H9 (cell line): ENCODE measurements around the gene VEGFA. TPM values are rescaled to one million over a fixed set of nuclear protein-coding genes. Genes with fewer than 3 reads are reported as not detected.

Experiments
- DNase-seq: peaks from one replicate; pipeline ENCODE4 v3.0.0-alpha.2; 2017
- H2AFZ ChIP-seq: one replicate; pipeline ENCODE4 v1.6.1; 2013; ENCODE audit warnings: mild to moderate bottlenecking, low read length, control low read depth, moderate library complexity
- H2AK5ac ChIP-seq: 2 replicates; pipeline ENCODE4 v1.6.1; 2013; ENCODE audit warnings: low read length, control low read depth, mixed read lengths; ENCODE audit not compliant: insufficient read length
- H2BK120ac ChIP-seq: one replicate; pipeline ENCODE4 v1.6.1; 2013; ENCODE audit warnings: low read depth, mild to moderate bottlenecking, low read length, control low read depth, inconsistent platforms; ENCODE audit not compliant: poor library complexity, severe bottlenecking
- H2BK12ac ChIP-seq: 2 replicates; pipeline ENCODE4 v1.6.1; 2013; ENCODE audit warnings: low read length, control low read depth, mixed read lengths, low read depth; ENCODE audit not compliant: insufficient read length
- H2BK15ac ChIP-seq: 2 replicates; pipeline ENCODE4 v1.6.1; 2013; ENCODE audit warnings: low read depth, low read length, control low read depth
- H2BK20ac ChIP-seq: one replicate; pipeline ENCODE4 v1.6.1; 2013; ENCODE audit warnings: low read depth, mild to moderate bottlenecking, low read length, control low read depth, inconsistent platforms; ENCODE audit not compliant: poor library complexity, severe bottlenecking
- H2BK5ac ChIP-seq: 2 replicates; pipeline ENCODE4 v1.6.1; 2013; ENCODE audit warnings: low read length, control low read depth, mixed read lengths; ENCODE audit not compliant: insufficient read length
- H3K14ac ChIP-seq: 2 replicates; pipeline ENCODE4 v1.6.1; 2013; ENCODE audit warnings: low read length, control low read depth; ENCODE audit not compliant: insufficient read depth
- H3K18ac ChIP-seq: 2 replicates; pipeline ENCODE4 v1.6.1; 2013; ENCODE audit warnings: low read depth, mild to moderate bottlenecking, mixed read lengths, low read length, control low read depth; ENCODE audit not compliant: insufficient read length
- H3K23ac ChIP-seq: 2 replicates; pipeline ENCODE4 v1.6.1; 2013; ENCODE audit warnings: low read length, control low read depth, mixed read lengths, low read depth; ENCODE audit not compliant: insufficient read length
- H3K23me2 ChIP-seq: 2 replicates; pipeline ENCODE4 v1.6.1; 2013; ENCODE audit warnings: low read depth, mild to moderate bottlenecking, mixed read lengths, low read length, control low read depth; ENCODE audit not compliant: insufficient read length, poor library complexity, severe bottlenecking
- H3K27ac ChIP-seq: 2 replicates; pipeline ENCODE4 v1.5.1; 2013; ENCODE audit warnings: low read length, control low read depth, mixed read lengths, low read depth; ENCODE audit not compliant: insufficient read length
- H3K27me3 ChIP-seq: 2 replicates; pipeline ENCODE4 v1.6.1; 2013; ENCODE audit warnings: low read length, control low read depth, inconsistent platforms; ENCODE audit not compliant: insufficient read depth
- H3K4ac ChIP-seq: 2 replicates; pipeline ENCODE4 v1.6.1; 2013; ENCODE audit warnings: low read depth, mild to moderate bottlenecking, control low read depth, inconsistent platforms, low read length, moderate library complexity
- H3K4me1 ChIP-seq: 2 replicates; pipeline ENCODE4 v1.6.1; 2013; ENCODE audit warnings: low read length, control low read depth, inconsistent platforms; ENCODE audit not compliant: insufficient read depth
- H3K4me2 ChIP-seq: 2 replicates; pipeline ENCODE4 v1.6.1; 2013; ENCODE audit warnings: low read length, control low read depth, mixed read lengths; ENCODE audit not compliant: insufficient read length, insufficient read depth
- H3K56ac ChIP-seq: 2 replicates; pipeline ENCODE4 v1.6.1; 2013; ENCODE audit warnings: low read depth, mild to moderate bottlenecking, mixed read lengths, low read length, control low read depth; ENCODE audit not compliant: insufficient read length
- H3K79me1 ChIP-seq: 2 replicates; pipeline ENCODE4 v1.6.1; 2013; ENCODE audit warnings: low read depth, mild to moderate bottlenecking, moderate library complexity, low read length, control low read depth, inconsistent platforms; ENCODE audit not compliant: insufficient read depth, poor library complexity, severe bottlenecking
- H3K79me2 ChIP-seq: 2 replicates; pipeline ENCODE4 v1.6.1; 2013; ENCODE audit warnings: low read length, control low read depth, inconsistent platforms; ENCODE audit not compliant: insufficient read depth
- H3K9ac ChIP-seq: 2 replicates; pipeline ENCODE4 v1.6.1; 2013; ENCODE audit warnings: low read length, control low read depth, mixed read lengths; ENCODE audit not compliant: insufficient read length; ENCODE audit errors: extremely low read depth
- H3K9me3 ChIP-seq: one replicate; pipeline ENCODE4 v1.6.1; 2013; ENCODE audit warnings: low read depth, low read length, inconsistent platforms; ENCODE audit not compliant: control insufficient read depth
- H3T11ph ChIP-seq: one replicate; pipeline ENCODE4 v1.6.1; 2013; ENCODE audit warnings: mild to moderate bottlenecking, low read length, control low read depth, inconsistent platforms
- H4K20me1 ChIP-seq: one replicate; pipeline ENCODE4 v1.6.1; 2013; ENCODE audit not compliant: control insufficient read depth, insufficient read length, insufficient read depth
- H4K5ac ChIP-seq: 2 replicates; pipeline ENCODE4 v1.6.1; 2013; ENCODE audit warnings: low read depth, mild to moderate bottlenecking, mixed read lengths, low read length, control low read depth; ENCODE audit not compliant: insufficient read length
- H4K8ac ChIP-seq: replicated peaks from 2 replicates; pipeline ENCODE4 v1.6.1; 2013; ENCODE audit warnings: low read length, control low read depth, mixed read lengths, low read depth; ENCODE audit not compliant: insufficient read length
- H4K91ac ChIP-seq: 2 replicates; pipeline ENCODE4 v1.6.1; 2013; ENCODE audit warnings: low read depth, mild to moderate bottlenecking, moderate library complexity, mixed read lengths, low read length, control low read depth; ENCODE audit not compliant: insufficient read length
- H3K27ac Mint-ChIP-seq, 3 experiments: 2 replicates in 2 of 3; 3 replicates in 1 of 3; pipeline ENCODE4 v1.8.0; 2020 to 2021; ENCODE audit warnings: mixed read lengths in 3 of 3, mild to moderate bottlenecking in 1 of 3, moderate library complexity in 1 of 3
- H3K27me3 Mint-ChIP-seq: 2 replicates; pipeline ENCODE4 v1.8.0; 2021; ENCODE audit warnings: low read depth, mild to moderate bottlenecking, moderate library complexity, mixed read lengths
- H3K36me3 Mint-ChIP-seq, 3 experiments: 2 replicates in 2 of 3; 3 replicates in 1 of 3; pipeline ENCODE4 v1.8.0; 2020 to 2021; ENCODE audit warnings: low read depth in 3 of 3, mixed read lengths in 3 of 3; ENCODE audit not compliant: insufficient read depth in 1 of 3
- H3K4me1 Mint-ChIP-seq, 2 experiments: 2 replicates each; pipeline ENCODE4 v1.8.0; 2020; ENCODE audit warnings: mixed read lengths in 2 of 2
- H3K4me3 Mint-ChIP-seq, 2 experiments: 2 replicates in 1 of 2; 3 replicates in 1 of 2; pipeline ENCODE4 v1.8.0; 2020 to 2021; ENCODE audit warnings: mild to moderate bottlenecking in 2 of 2, mixed read lengths in 2 of 2, moderate library complexity in 1 of 2
- H3K9me3 Mint-ChIP-seq, 2 experiments: 2 replicates in 1 of 2; 3 replicates in 1 of 2; pipeline ENCODE4 v1.8.0; 2020; ENCODE audit warnings: mild to moderate bottlenecking in 2 of 2, mixed read lengths in 2 of 2, moderate library complexity in 1 of 2
- WGBS: extraction: QIAGEN DNeasy Blood & Tissue Kit; methylation state at CpG from one replicate; pipeline ENCODE4 v1.1.7; 2013; ENCODE audit warnings: missing lambda C conversion rate, low lambda C conversion rate, mixed read lengths; ENCODE audit not compliant: insufficient read length; ENCODE audit errors: extremely low coverage; 5-methylcytosine and 5-hydroxymethylcytosine counted together
- total RNA-seq: library from RNA; stranded (reverse); gene quantifications from 2 replicates; pipeline ENCODE4 v1.2.1, GENCODE V29; 2021
- TF ChIP-seq, protein P1 (sequence below): fragments of 200-600 bp; sonication (generic); conservative IDR thresholded peaks from 3 replicates; pipeline ENCODE4 v1.8.0; 2021; ENCODE audit warnings: antibody characterized with exemption, mild to moderate bottlenecking

Gene VEGFA
- total RNA-seq, 1 experiment from 2014 or later, result 47.9 TPM

DNA sequence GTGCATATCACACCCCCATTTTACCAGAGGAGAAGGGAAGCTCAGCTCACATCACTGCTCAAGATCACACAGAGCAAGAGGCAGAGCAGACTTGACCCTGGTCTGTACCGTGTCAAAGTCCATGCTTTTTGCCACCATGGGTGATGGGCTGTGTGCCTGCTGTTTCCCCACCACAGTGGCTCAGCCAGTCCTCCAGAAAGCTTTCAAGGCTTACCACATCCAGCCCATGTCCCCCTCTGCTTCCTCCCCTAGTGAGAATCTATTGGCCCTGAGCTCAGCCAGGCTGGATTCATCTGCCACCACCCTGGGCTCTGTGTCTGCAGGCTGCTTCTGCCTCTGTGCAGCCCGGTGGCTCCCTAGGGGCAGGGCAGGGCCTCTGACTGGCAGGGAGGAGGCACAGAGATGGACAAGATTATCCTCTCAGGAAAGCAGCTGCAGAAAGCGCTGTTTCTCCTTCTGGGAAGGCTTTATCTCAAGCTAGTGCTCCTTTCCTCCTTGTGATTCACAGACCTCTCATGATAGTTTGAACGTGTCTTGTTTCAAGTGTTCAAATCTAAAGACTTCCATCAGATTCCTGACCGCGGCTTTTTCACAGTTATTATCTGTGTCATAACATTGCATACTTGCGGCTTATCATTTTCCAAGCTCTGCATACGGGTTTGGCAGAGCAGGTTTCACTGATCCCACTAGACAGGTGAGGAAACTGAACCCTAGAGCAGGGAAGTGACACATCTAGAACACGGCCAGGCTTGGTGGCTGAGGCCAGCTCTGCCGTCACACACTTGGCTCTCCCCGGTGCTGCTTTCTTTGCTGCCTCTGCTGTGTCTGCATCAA is 37.4 kb downstream of the VEGFA start:
- Mint-ChIP-seq H3K4me3 (no peak overlapping the region), H3K4me1 (peaks cover 5 to 8% of the 10 kb centered on the region in 2 experiments), H3K9me3 (no peaks in the 10 kb centered on the region), H3K27ac (no peak overlapping the region; a peak in 2 of 7 replicates), H3K36me3 (no peaks in the 10 kb centered on the region), H3K27me3 (no peaks in the 10 kb centered on the region; the same call in 1 of the 2 replicates)
- Histone ChIP-seq H2BK12ac (no peak overlapping the region), H2BK15ac (no peak overlapping the region), H3K4me2 (no peak overlapping the region), H3K18ac (no peak overlapping the region), H2AFZ (no peak overlapping the region), H3K9ac (no peak overlapping the region), H4K5ac (no peak overlapping the region), H2BK5ac (no peak overlapping the region), H2BK120ac (no peak overlapping the region), H4K20me1 (no peaks in the 10 kb centered on the region), H4K8ac (no peak overlapping the region), H3K56ac (no peak overlapping the region), H4K91ac (no peak overlapping the region), H3K27ac (no peak overlapping the region), H3K79me2 (no peaks in the 10 kb centered on the region), H2BK20ac (no peak overlapping the region), H3K9me3 (no peaks in the 10 kb centered on the region), H3K27me3 (0 out of 2 replicates have a peak, but pooled peaks cover 2% of the 10 kb centered on the region), H3K23ac (no peak overlapping the region), H3K4me1 (no peaks in the 10 kb centered on the region), H3T11ph (no peak overlapping the region), H3K4ac (no peak overlapping the region), H3K79me1 (no peaks in the 10 kb centered on the region), H3K23me2 (no peaks in the 10 kb centered on the region), H3K14ac (no peak overlapping the region), H2AK5ac (no peak overlapping the region)
- no CpG with 5 or more reads among the region's 11 CpGs for WGBS
- DNase-seq, result no peak
- TF ChIP-seq, protein P1, sequence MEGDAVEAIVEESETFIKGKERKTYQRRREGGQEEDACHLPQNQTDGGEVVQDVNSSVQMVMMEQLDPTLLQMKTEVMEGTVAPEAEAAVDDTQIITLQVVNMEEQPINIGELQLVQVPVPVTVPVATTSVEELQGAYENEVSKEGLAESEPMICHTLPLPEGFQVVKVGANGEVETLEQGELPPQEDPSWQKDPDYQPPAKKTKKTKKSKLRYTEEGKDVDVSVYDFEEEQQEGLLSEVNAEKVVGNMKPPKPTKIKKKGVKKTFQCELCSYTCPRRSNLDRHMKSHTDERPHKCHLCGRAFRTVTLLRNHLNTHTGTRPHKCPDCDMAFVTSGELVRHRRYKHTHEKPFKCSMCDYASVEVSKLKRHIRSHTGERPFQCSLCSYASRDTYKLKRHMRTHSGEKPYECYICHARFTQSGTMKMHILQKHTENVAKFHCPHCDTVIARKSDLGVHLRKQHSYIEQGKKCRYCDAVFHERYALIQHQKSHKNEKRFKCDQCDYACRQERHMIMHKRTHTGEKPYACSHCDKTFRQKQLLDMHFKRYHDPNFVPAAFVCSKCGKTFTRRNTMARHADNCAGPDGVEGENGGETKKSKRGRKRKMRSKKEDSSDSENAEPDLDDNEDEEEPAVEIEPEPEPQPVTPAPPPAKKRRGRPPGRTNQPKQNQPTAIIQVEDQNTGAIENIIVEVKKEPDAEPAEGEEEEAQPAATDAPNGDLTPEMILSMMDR, result no peak
